ENCODE data around the gene HSF5. TPM values are rescaled to one million over a fixed set of nuclear protein-coding genes. Genes with fewer than 3 reads are reported as not detected.
A peak's percentile ranks its signal among the peaks of the same experiment; 100 is the strongest.

HSF5 gene
- total RNA-seq, 1 experiment from 2014 or later, result not detected

DNA sequence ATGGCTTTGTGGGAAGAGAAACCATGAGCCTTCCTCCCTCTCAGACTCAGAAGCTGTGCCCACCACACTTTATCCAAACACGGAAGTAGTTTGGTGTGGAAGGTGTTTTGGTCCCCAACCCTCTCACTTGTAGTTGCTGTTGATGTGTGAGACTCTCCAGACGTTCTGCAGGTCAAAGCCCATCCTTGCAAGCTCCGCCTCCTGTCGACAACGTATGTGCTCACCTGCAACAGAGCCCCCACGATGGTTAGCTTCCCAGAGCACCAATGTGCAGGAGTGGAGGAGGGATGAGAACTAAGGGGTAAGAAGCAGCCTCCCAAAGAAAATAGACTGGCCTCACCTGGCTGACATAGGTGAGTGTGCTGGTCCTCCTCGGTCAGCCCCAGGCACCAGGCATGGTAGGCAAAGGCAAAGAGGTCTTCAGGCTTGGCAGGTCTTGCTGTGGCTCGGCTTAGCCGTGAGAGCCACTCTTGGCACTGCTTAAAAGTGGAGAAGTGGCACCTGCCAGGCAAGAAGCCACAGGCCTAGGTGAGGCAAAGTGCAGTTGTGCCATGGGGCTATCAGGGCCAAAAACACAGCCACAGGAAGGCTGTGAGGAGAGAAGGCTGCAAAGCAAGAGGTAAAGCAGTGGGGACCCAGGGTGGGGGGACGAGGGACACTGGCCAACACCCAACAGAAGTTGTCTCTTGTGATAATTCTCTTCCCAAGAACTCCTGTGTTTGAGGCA is 20.3 kb upstream of the HSF5 start:
- TF ChIP-seq, protein P1, sequence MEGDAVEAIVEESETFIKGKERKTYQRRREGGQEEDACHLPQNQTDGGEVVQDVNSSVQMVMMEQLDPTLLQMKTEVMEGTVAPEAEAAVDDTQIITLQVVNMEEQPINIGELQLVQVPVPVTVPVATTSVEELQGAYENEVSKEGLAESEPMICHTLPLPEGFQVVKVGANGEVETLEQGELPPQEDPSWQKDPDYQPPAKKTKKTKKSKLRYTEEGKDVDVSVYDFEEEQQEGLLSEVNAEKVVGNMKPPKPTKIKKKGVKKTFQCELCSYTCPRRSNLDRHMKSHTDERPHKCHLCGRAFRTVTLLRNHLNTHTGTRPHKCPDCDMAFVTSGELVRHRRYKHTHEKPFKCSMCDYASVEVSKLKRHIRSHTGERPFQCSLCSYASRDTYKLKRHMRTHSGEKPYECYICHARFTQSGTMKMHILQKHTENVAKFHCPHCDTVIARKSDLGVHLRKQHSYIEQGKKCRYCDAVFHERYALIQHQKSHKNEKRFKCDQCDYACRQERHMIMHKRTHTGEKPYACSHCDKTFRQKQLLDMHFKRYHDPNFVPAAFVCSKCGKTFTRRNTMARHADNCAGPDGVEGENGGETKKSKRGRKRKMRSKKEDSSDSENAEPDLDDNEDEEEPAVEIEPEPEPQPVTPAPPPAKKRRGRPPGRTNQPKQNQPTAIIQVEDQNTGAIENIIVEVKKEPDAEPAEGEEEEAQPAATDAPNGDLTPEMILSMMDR (IDR thresholded peaks at IDR 0.05; ENCODE audit: unreplicated experiment), result no peak
- Mint-ChIP-seq H3K9me3 (ENCODE audit: unreplicated experiment) (no peaks in the 10 kb centered on the region), H3K27me3 (ENCODE audit: insufficient read depth, unreplicated experiment) (no peaks in the 10 kb centered on the region), H3K4me1 (ENCODE audit: insufficient read depth, unreplicated experiment) (peaks cover 12% of the 10 kb centered on the region), H3K36me3 (ENCODE audit: insufficient read depth, unreplicated experiment) (peaks cover 71% of the 10 kb centered on the region), H3K27ac (ENCODE audit: low read depth, unreplicated experiment) (peak overlapping the region; percentile 89), H3K4me3 (ENCODE audit: unreplicated experiment) (no peak overlapping the region)
- ChIA-PET POLR2A (interaction anchor here (0.6 kb wide), 1 partner anchor 99 kb away, joined by 3 read pairs; no protein-coding TSS in a partner anchor), CTCF (interaction anchor here (0.7 kb wide), 1 partner anchor 362 kb away, joined by 3 read pairs; no protein-coding TSS in a partner anchor)
- no TSS peak for BruUV-seq (replicated peaks)
- intact Hi-C loops (cut with micrococcal nuclease), result no loop called here
- no peak for DNase-seq (ENCODE audit: unreplicated experiment)

DNA sequence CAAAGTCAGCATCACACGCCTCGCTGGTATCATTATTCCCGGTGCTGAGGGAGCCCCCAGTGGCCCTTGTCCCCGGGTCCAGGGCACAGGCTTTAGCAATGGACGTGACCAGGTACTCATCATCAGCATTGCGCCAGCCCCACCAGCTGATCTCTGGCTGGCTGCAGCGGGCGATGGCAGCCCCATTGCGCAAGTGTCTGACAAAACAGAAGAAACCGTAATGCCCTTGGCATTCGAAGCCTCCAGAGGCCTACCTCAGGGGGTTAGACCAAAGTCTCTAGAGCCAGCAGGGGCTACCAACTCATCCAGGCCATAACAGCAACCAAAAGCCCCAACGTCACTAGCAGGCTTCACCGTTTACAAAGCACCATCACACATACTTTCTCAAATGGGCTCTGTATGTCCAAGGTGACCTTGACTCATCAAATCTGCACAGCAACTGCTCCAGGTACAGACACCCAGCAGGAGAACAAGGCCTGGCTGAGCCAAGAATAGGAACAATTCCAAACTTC is 19.0 kb upstream of the HSF5 start:
- no TSS peak for BruUV-seq (replicated peaks)
- H3K27ac Mint-ChIP-seq (ENCODE audit: low read depth, unreplicated experiment), result peak overlapping the region; percentile 89
- peak; percentile 92 for DNase-seq (ENCODE audit: unreplicated experiment)
- no peaks in the 10 kb centered on the region for H3K9me3 Mint-ChIP-seq (ENCODE audit: unreplicated experiment)
- H3K27me3 Mint-ChIP-seq (ENCODE audit: insufficient read depth, unreplicated experiment), result no peaks in the 10 kb centered on the region
- intact Hi-C loops (cut with micrococcal nuclease), result no loop called here
- no peak overlapping the region for H3K4me3 Mint-ChIP-seq (ENCODE audit: unreplicated experiment)
- ChIA-PET CTCF (interaction anchor here (0.6 kb wide), 2 partner anchors 9 to 842 kb away, joined by 3 to 5 read pairs; no protein-coding TSS in a partner anchor), POLR2A (no interaction called here)
- H3K4me1 Mint-ChIP-seq (ENCODE audit: insufficient read depth, unreplicated experiment), result peaks cover 3% of the 10 kb centered on the region
- H3K36me3 Mint-ChIP-seq (ENCODE audit: insufficient read depth, unreplicated experiment), result peaks cover 75% of the 10 kb centered on the region
- TF ChIP-seq, protein P1 (IDR thresholded peaks at IDR 0.05; ENCODE audit: unreplicated experiment), result no peak

DNA sequence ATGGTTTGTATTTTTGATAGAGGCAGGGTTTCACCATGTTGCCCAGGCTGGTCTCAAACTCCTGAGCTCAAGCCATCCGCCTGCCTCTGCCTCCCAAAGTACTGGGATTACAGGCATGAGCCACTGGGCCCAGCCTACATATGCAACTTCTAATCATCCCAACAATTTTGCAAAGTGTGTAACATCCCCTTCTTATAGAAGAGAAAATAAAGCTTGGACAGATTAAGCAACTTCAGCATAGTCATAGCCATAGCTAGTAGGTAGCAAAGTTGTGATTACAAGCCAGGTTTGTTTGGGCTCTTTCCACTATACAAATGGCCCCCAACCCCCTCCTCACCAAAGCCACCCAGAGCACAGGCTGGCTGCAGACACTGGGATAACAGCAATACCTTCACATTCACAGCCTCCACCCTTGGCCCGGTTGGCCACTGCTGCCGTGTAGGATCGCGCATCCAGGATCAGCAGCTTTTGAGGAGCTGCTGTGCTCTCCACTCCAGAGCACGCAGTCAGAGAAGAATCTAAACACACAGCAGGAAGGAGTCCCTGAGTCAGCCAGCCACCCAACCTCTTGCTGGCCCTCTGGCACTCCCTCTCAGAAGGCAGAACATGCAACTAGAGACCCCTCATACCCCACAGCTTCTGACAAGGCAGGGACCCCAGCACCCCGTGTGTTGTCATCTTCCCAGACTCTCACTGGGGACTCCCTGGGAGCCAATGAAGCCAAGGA is 18.3 kb upstream of the HSF5 start:
- TF ChIP-seq, protein P1 (IDR thresholded peaks at IDR 0.05; ENCODE audit: unreplicated experiment), result no peak
- no peak for DNase-seq (ENCODE audit: unreplicated experiment)
- no TSS peak for BruUV-seq (replicated peaks)
- ChIA-PET POLR2A (interaction anchor here (1.0 kb wide), 1 partner anchor 91 kb away, joined by 4 read pairs; no protein-coding TSS in a partner anchor), CTCF (interaction anchor here (0.5 to 1.4 kb wide), 2 partner anchors 13 to 266 kb away, joined by 4 to 5 read pairs; no protein-coding TSS in a partner anchor)
- Mint-ChIP-seq H3K36me3 (ENCODE audit: insufficient read depth, unreplicated experiment) (peaks cover 72% of the 10 kb centered on the region), H3K4me3 (ENCODE audit: unreplicated experiment) (no peak overlapping the region), H3K27me3 (ENCODE audit: insufficient read depth, unreplicated experiment) (no peaks in the 10 kb centered on the region), H3K27ac (ENCODE audit: low read depth, unreplicated experiment) (peak overlapping the region; percentile 89), H3K9me3 (ENCODE audit: unreplicated experiment) (no peaks in the 10 kb centered on the region), H3K4me1 (ENCODE audit: insufficient read depth, unreplicated experiment) (peaks cover 3% of the 10 kb centered on the region)
- intact Hi-C loops (cut with micrococcal nuclease), result no loop called here

DNA sequence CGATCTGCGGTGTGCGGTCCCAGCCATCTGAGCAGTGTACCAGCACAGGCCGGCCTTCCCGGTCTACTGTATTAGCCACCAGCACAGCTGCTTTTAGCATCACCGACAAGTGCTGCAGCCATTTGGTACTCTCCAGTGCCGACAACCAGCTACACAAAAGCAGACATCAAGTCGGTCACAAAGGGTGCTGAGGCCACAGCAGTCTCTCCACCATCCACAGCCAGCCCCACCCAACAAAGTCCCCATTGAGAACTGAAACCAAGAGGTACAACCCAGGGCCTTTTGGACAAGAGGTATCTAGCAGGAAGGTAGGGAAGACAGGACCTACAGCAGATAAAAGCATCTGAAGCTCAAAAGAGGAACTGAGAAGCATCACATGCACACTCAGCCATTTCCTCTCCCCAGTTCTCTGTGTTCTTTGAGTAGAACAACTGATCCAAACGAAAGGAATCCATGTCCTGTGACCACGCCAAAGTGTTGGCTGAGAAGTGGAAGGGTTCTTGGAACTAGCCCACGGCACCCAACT is 16.7 kb upstream of the HSF5 start:
- POLR2A ChIA-PET, result interaction anchor here (0.6 kb wide), 1 partner anchor 14 kb away, joined by 3 read pairs; no protein-coding TSS in a partner anchor
- H3K27me3 Mint-ChIP-seq (ENCODE audit: insufficient read depth, unreplicated experiment), result no peaks in the 10 kb centered on the region
- TF ChIP-seq, protein P1 (IDR thresholded peaks at IDR 0.05; ENCODE audit: unreplicated experiment), result no peak
- H3K9me3 Mint-ChIP-seq (ENCODE audit: unreplicated experiment), result no peaks in the 10 kb centered on the region
- CTCF ChIA-PET, result interaction anchor here (0.7 kb wide), 1 partner anchor 611 kb away, joined by 4 read pairs; no protein-coding TSS in a partner anchor
- H3K4me3 Mint-ChIP-seq (ENCODE audit: unreplicated experiment), result no peak overlapping the region
- intact Hi-C loops (cut with micrococcal nuclease), result no loop called here
- no peak for DNase-seq (ENCODE audit: unreplicated experiment)
- no peak overlapping the region for H3K27ac Mint-ChIP-seq (ENCODE audit: low read depth, unreplicated experiment)
- peaks cover 3% of the 10 kb centered on the region for H3K4me1 Mint-ChIP-seq (ENCODE audit: insufficient read depth, unreplicated experiment)
- peaks cover 64% of the 10 kb centered on the region for H3K36me3 Mint-ChIP-seq (ENCODE audit: insufficient read depth, unreplicated experiment)
- no TSS peak for BruUV-seq (replicated peaks)

Measured in MCF 10A (cell line).